ENCODE data around the gene ZNF776. TPM values are rescaled to one million over a fixed set of nuclear protein-coding genes. Genes with fewer than 3 reads are reported as not detected.

ZNF776 gene
- total RNA-seq, 1 experiment from 2014 or later = 19.3 TPM

GRCh38 chr19:57802269-57802668 is 55.7 kb downstream of the ZNF776 start:
- no peak overlapping the region for H3K4me3 ChIP-seq
- no peak overlapping the region for H3K27ac ChIP-seq
- no peaks in the 10 kb centered on the region for H3K9me3 ChIP-seq (replicated peaks)
- H3K36me3 ChIP-seq = peaks cover 16% of the 10 kb centered on the region
- no peaks in the 10 kb centered on the region for H3K4me1 ChIP-seq
- no peak for DNase-seq
- H3K27me3 ChIP-seq = no peaks in the 10 kb centered on the region

- no peaks in the 10 kb centered on the region for H3K9me3 ChIP-seq (replicated peaks)
- DNase-seq = no peak
- H3K36me3 ChIP-seq = peaks cover 21% of the 10 kb centered on the region
- H3K27me3 ChIP-seq = no peaks in the 10 kb centered on the region
- no peak overlapping the region for H3K27ac ChIP-seq
- H3K4me1 ChIP-seq = no peaks in the 10 kb centered on the region
- H3K4me3 ChIP-seq = no peak overlapping the region
Measured at GRCh38 chr19:57803265-57803593, 56.6 kb downstream of the ZNF776 start.

- Histone ChIP-seq H3K4me1 (no peaks in the 10 kb centered on the region), H3K27ac (no peak overlapping the region), H3K36me3 (peaks cover 24% of the 10 kb centered on the region), H3K9me3 (replicated peaks) (no peaks in the 10 kb centered on the region), H3K4me3 (no peak overlapping the region), H3K27me3 (no peaks in the 10 kb centered on the region)
- DNase-seq = no peak
Measured at GRCh38 chr19:57803594-57804325, 57.1 kb downstream of the ZNF776 start.

GRCh38 chr19:57807541-57807940 is 60.9 kb downstream of the ZNF776 start:
- H3K4me3 ChIP-seq = no peak overlapping the region
- H3K27me3 ChIP-seq = no peaks in the 10 kb centered on the region
- no peak overlapping the region for H3K27ac ChIP-seq
- peaks cover 30% of the 10 kb centered on the region for H3K36me3 ChIP-seq
- no peaks in the 10 kb centered on the region for H3K9me3 ChIP-seq (replicated peaks)
- DNase-seq = no peak
- no peaks in the 10 kb centered on the region for H3K4me1 ChIP-seq

Other genes with a start within 250 kb of the ZNF776 start
- 12.2 and 15.1 TPM in 2 replicates for gene ZNF773, start 246.9 kb upstream of the ZNF776 start, total RNA-seq (2014; rRNA removed; shearing (Covaris generic))
- gene ZNF549, start 219.5 kb upstream of the ZNF776 start, total RNA-seq (2014; rRNA removed; shearing (Covaris generic)) = 8.1 and 9.1 TPM in 2 replicates
- 11.8 and 13.4 TPM in 2 replicates for gene ZNF550, start 187.0 kb upstream of the ZNF776 start, total RNA-seq (2014; rRNA removed; shearing (Covaris generic))
- gene ZNF416, start 167.9 kb upstream of the ZNF776 start, total RNA-seq (2014; rRNA removed; shearing (Covaris generic)) = 6.8 and 7.5 TPM in 2 replicates
- 8.4 and 9.3 TPM in 2 replicates for gene ZIK1, start 162.7 kb upstream of the ZNF776 start, total RNA-seq (2014; rRNA removed; shearing (Covaris generic))
- 11.7 and 17.8 TPM in 2 replicates for gene ZNF530, start 146.9 kb upstream of the ZNF776 start, total RNA-seq (2014; rRNA removed; shearing (Covaris generic))
- gene ZNF134, start 132.6 kb upstream of the ZNF776 start, total RNA-seq (2014; rRNA removed; shearing (Covaris generic)) = 20.2 and 20.8 TPM in 2 replicates
- gene ZNF211, start 113.6 kb upstream of the ZNF776 start, total RNA-seq (2014; rRNA removed; shearing (Covaris generic)) = 14.5 and 16.6 TPM in 2 replicates
- not detected in 2 replicates for gene ZSCAN4, start 77.9 kb upstream of the ZNF776 start, total RNA-seq (2014; rRNA removed; shearing (Covaris generic))
- gene ZNF551, start 64.8 kb upstream of the ZNF776 start, total RNA-seq (2014; rRNA removed; shearing (Covaris generic)) = 23.5 and 23.6 TPM in 2 replicates
- 0.04 TPM in 1 of 2 replicates, not detected in the other for gene ZNF154, start 37.6 kb upstream of the ZNF776 start, total RNA-seq (2014; rRNA removed; shearing (Covaris generic))
- 3.5 and 4.4 TPM in 2 replicates for gene ZNF671, start 19.2 kb upstream of the ZNF776 start, total RNA-seq (2014; rRNA removed; shearing (Covaris generic))
- gene ZNF586, start 22.9 kb downstream of the ZNF776 start, total RNA-seq (2014; rRNA removed; shearing (Covaris generic)) = 14.6 TPM in 2 replicates
- gene ZNF552, start 68.1 kb downstream of the ZNF776 start, total RNA-seq (2014; rRNA removed; shearing (Covaris generic)) = 5.4 and 6.8 TPM in 2 replicates
- gene ZNF587B, start 83.5 kb downstream of the ZNF776 start, total RNA-seq (2014; rRNA removed; shearing (Covaris generic)) = 12.7 and 13.0 TPM in 2 replicates
- 10.5 and 14.5 TPM in 2 replicates for gene ZNF587, start 103.0 kb downstream of the ZNF776 start, total RNA-seq (2014; rRNA removed; shearing (Covaris generic))
- 11.1 and 14.2 TPM in 2 replicates for gene ZNF814, start 142.2 kb downstream of the ZNF776 start, total RNA-seq (2014; rRNA removed; shearing (Covaris generic))
- gene ZNF417, start 169.8 kb downstream of the ZNF776 start, total RNA-seq (2014; rRNA removed; shearing (Covaris generic)) = 15.6 and 16.1 TPM in 2 replicates
- gene ZNF418, start 188.6 kb downstream of the ZNF776 start, total RNA-seq (2014; rRNA removed; shearing (Covaris generic)) = 1.4 and 1.8 TPM in 2 replicates
- gene ZNF256, start 200.9 kb downstream of the ZNF776 start, total RNA-seq (2014; rRNA removed; shearing (Covaris generic)) = 11.5 and 11.6 TPM in 2 replicates
- 0.16 and 0.18 TPM in 2 replicates for gene C19orf18, start 227.7 kb downstream of the ZNF776 start, total RNA-seq (2014; rRNA removed; shearing (Covaris generic))